ENCODE measurements around the gene SPRYD4.

The SPRYD4 gene

GRCh38 chr12:56476143-56476542, 7.8 kb downstream of the SPRYD4 start:
- H3K4me3 ChIP-seq (replicated peaks in 1 of 2; ENCODE audit: low read depth in 2 of 2, low read length in 2 of 2), result no peak overlapping the region
- TF ChIP-seq, protein P1, sequence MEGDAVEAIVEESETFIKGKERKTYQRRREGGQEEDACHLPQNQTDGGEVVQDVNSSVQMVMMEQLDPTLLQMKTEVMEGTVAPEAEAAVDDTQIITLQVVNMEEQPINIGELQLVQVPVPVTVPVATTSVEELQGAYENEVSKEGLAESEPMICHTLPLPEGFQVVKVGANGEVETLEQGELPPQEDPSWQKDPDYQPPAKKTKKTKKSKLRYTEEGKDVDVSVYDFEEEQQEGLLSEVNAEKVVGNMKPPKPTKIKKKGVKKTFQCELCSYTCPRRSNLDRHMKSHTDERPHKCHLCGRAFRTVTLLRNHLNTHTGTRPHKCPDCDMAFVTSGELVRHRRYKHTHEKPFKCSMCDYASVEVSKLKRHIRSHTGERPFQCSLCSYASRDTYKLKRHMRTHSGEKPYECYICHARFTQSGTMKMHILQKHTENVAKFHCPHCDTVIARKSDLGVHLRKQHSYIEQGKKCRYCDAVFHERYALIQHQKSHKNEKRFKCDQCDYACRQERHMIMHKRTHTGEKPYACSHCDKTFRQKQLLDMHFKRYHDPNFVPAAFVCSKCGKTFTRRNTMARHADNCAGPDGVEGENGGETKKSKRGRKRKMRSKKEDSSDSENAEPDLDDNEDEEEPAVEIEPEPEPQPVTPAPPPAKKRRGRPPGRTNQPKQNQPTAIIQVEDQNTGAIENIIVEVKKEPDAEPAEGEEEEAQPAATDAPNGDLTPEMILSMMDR (IDR thresholded peaks at IDR 0.05; ENCODE audit: low read depth, low read length), result no peak
- DNase-seq (ENCODE audit: low read depth in 2 of 2), result no peak

DNA sequence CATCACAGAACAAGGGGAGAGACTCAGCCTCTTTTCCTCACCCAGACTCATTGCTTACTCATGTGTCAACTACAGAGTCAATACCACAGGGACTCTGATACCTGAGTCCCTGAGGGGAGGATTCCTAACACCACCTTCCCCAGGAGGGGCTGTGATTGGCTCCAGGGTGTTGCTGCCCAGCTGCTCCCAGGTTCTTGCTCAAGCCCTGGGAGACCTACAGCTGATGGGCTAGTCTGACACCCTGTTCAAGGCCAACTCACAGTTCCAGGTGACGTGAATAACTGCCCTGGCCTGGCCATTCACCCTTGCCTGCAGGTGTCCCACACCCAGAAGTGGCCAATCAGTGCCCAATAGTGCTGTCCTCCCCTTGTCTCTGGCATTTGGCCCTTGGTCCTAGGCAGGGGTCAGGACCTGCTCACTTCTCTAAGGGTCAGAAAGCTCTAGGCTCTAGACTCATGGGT, 8.6 kb downstream of the SPRYD4 start:
- no peak overlapping the region for H3K4me3 ChIP-seq (replicated peaks in 1 of 2; ENCODE audit: low read depth in 2 of 2, low read length in 2 of 2)
- DNase-seq (ENCODE audit: low read depth in 2 of 2), result no peak
- TF ChIP-seq, protein P1 (IDR thresholded peaks at IDR 0.05; ENCODE audit: low read depth, low read length), result no peak

- TF ChIP-seq, protein P1 (IDR thresholded peaks at IDR 0.05; ENCODE audit: low read depth, low read length), result no peak
- no peak for DNase-seq (ENCODE audit: low read depth in 2 of 2)
- H3K4me3 ChIP-seq (replicated peaks in 1 of 2; ENCODE audit: low read depth in 2 of 2, low read length in 2 of 2), result no peak overlapping the region
Observed at GRCh38 chr12:56477521-56478225, 9.3 kb downstream of the SPRYD4 start.

GRCh38 chr12:56479625-56480024, 11.2 kb downstream of the SPRYD4 start:
- no peak for DNase-seq (ENCODE audit: low read depth in 2 of 2)
- H3K4me3 ChIP-seq (replicated peaks in 1 of 2; ENCODE audit: low read depth in 2 of 2, low read length in 2 of 2), result no peak overlapping the region
- TF ChIP-seq, protein P1 (IDR thresholded peaks at IDR 0.05; ENCODE audit: low read depth, low read length), result no peak

DNA sequence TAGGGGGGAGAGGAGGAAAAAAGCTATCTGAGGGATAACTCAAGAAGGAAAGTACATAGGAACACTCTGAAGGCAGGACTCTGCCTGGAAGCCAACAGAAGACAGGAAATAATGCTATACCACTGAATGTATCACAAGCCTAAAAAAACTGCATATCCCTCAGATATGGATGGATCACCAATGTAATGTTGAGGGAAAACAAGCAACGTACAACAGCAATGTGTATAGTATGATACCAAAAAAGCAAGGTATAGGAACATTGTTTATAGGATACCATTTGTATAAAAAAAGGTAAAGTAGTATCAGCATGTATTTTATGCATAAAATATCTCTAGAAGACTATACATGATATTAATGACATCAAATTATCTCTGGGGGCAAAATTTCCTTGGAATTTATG, 16.2 kb downstream of the SPRYD4 start:
- TF ChIP-seq, protein P1 (IDR thresholded peaks at IDR 0.05; ENCODE audit: low read depth, low read length), result no peak
- H3K4me3 ChIP-seq (replicated peaks in 1 of 2; ENCODE audit: low read depth in 2 of 2, low read length in 2 of 2), result no peak overlapping the region
- no peak for DNase-seq (ENCODE audit: low read depth in 2 of 2)

- DNase-seq (ENCODE audit: low read depth in 2 of 2), result no peak
- TF ChIP-seq, protein P1 (IDR thresholded peaks at IDR 0.05; ENCODE audit: low read depth, low read length), result no peak
- H3K4me3 ChIP-seq (replicated peaks in 1 of 2; ENCODE audit: low read depth in 2 of 2, low read length in 2 of 2), result no peak overlapping the region
Observed at GRCh38 chr12:56486694-56487093, 18.3 kb downstream of the SPRYD4 start.

Data from cardiac fibroblast (primary cell).